ENCODE measurements around the gene SPEG. TPM values are rescaled to one million over a fixed set of nuclear protein-coding genes. Genes with fewer than 3 reads are reported as not detected.
A peak's percentile ranks its signal among the peaks of the same experiment; 100 is the strongest.

Gene SPEG
- total RNA-seq, 1 donor from 2014 or later: 5.6 TPM

- no peaks in the 10 kb centered on the region for H3K4me1 ChIP-seq
- no peak for ATAC-seq
- H3K36me3 ChIP-seq: no peaks in the 10 kb centered on the region
- TF ChIP-seq CTCF (IDR thresholded peaks at IDR 0.05): no peak
- H3K9me3 ChIP-seq: no peaks in the 10 kb centered on the region
- intact Hi-C loops (cut with DNase I): no loop called here
- H3K27ac ChIP-seq: no peak overlapping the region
- no peak for DNase-seq
- peaks cover 6% of the 10 kb centered on the region for H3K27me3 ChIP-seq
- no peak overlapping the region for H3K4me3 ChIP-seq
These were observed 40.6 kb downstream of the SPEG start for GRCh38 chr2:219475278-219475677.

- H3K27me3 ChIP-seq: peaks cover 6% of the 10 kb centered on the region
- intact Hi-C loops (cut with DNase I): no loop called here
- DNase-seq: peak; percentile 86
- H3K9me3 ChIP-seq: no peaks in the 10 kb centered on the region
- no peak overlapping the region for H3K27ac ChIP-seq
- peak; percentile 86 for TF ChIP-seq CTCF (IDR thresholded peaks at IDR 0.05)
- ATAC-seq: peak; percentile 78
- no peaks in the 10 kb centered on the region for H3K4me1 ChIP-seq
- H3K36me3 ChIP-seq: no peaks in the 10 kb centered on the region
- no peak overlapping the region for H3K4me3 ChIP-seq
These were observed 41.3 kb downstream of the SPEG start for GRCh38 chr2:219475697-219476651.

- H3K27ac ChIP-seq: no peak overlapping the region
- peaks cover 6% of the 10 kb centered on the region for H3K27me3 ChIP-seq
- DNase-seq (no peak), ATAC-seq (no peak)
- no peaks in the 10 kb centered on the region for H3K4me1 ChIP-seq
- H3K36me3 ChIP-seq: no peaks in the 10 kb centered on the region
- no peak for TF ChIP-seq CTCF (IDR thresholded peaks at IDR 0.05)
- no peaks in the 10 kb centered on the region for H3K9me3 ChIP-seq
- intact Hi-C loops (cut with DNase I): no loop called here
- no peak overlapping the region for H3K4me3 ChIP-seq
These were observed 42.1 kb downstream of the SPEG start for GRCh38 chr2:219476652-219477151.

- Histone ChIP-seq H3K36me3 (no peaks in the 10 kb centered on the region), H3K27ac (no peak overlapping the region), H3K4me3 (no peak overlapping the region), H3K4me1 (no peaks in the 10 kb centered on the region), H3K27me3 (peaks cover 6% of the 10 kb centered on the region), H3K9me3 (no peaks in the 10 kb centered on the region)
- no peak for ATAC-seq
- no peak for TF ChIP-seq CTCF (IDR thresholded peaks at IDR 0.05)
- DNase-seq: no peak
- intact Hi-C loops (cut with DNase I): no loop called here
These were observed 42.5 kb downstream of the SPEG start for GRCh38 chr2:219477179-219477578.

- TF ChIP-seq CTCF (IDR thresholded peaks at IDR 0.05): no peak
- intact Hi-C loops (cut with DNase I): no loop called here
- Histone ChIP-seq H3K9me3 (no peaks in the 10 kb centered on the region), H3K4me1 (no peaks in the 10 kb centered on the region), H3K4me3 (no peak overlapping the region), H3K27me3 (peaks cover 13% of the 10 kb centered on the region), H3K36me3 (no peaks in the 10 kb centered on the region), H3K27ac (no peak overlapping the region)
- DNase-seq (no peak), ATAC-seq (no peak)
These were observed 43.2 kb downstream of the SPEG start for GRCh38 chr2:219477815-219478214.
